ENCODE data around the gene CLMP.

Gene CLMP

DNA sequence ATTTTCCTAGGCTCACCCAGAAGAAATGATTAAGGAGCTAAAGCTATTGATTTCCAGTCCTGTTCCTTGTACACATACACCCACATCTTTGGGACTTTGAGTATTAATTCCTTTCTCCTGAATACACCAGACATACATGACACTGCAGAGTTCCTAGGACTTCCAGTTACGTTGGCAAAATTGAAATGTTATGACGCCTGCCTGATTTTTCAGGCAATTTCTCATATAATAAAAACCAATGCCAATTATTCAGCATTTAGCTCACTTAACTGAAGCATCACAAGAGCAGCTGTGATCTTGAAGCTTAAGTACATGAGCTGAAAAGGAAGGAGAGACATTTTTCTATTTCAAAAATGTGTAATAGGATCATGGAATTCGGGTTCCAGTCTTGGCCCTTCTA is 4.5 kb downstream of the CLMP start:
- no peak for DNase-seq (ENCODE audit: low spot score)

DNA sequence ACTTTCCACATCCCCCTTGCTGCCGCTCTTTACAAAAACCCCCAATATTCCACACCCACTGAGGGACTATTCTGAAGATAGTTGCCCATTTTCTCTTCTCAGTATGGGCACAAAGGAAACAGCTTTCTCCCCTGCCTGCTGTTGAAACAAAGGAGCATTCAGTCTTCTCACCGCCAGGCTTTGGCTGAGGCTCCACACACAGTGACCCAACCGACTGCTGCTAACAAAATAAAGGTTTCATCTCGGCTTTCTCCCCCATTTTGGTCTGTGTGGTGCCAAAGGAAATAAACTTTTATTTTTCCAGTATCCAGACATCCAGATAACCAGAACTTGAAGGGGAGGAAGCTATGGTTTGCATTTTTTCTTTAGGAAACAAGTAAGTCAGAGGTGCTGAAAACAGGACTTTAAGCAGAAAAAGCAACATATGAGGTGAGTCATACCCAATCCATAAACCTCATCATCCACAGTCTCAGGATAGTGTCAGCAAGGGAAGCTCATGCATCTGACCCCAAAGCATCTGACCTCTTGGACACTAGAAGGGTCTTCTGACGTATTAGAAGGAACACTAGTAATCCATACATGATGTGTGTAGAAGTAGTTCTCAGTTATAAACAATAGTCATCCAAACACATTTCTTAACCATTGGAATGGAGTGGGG is 6.4 kb downstream of the CLMP start:
- DNase-seq (ENCODE audit: low spot score), result no peak

DNA sequence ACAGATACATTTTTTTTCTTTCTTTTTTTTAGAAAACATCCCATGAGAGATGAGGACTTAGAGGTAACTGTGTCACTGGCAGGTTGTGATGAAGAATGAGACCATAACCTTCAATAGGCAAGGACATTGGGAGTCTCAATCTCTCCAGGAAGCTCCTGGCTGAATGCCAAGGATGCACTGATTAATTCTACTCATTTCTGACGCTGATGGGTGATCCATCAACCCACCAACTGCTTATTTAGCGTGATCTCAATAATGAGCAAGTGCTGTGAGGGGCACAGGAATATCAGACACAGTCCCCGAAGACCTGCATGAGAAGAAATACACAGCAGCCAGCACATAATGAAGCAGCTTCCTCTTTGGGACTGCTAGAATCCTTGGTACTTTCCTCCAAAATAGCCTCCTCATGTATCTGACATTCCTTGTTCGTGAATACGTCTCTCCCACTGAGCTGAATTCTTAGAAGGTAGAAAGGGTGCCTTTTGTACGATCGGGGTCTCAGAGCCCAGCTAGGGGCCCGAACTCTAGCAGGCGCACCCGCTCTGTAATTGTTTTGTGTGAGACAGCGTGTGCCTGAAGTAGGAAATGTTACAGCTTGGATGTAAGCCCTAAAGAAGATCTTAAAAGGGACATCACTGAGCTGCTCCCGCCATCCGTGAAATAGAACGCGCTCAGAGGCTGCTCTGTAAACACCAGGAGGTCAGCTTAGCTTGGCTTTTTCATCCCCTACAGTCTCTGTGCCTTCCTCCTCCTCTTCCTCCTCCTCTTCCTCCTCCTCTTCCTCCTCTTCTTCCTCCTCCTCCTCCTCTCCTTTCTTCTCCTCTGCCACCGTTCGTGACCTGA is 7.2 kb downstream of the CLMP start:
- no peak for DNase-seq (ENCODE audit: low spot score)

DNA sequence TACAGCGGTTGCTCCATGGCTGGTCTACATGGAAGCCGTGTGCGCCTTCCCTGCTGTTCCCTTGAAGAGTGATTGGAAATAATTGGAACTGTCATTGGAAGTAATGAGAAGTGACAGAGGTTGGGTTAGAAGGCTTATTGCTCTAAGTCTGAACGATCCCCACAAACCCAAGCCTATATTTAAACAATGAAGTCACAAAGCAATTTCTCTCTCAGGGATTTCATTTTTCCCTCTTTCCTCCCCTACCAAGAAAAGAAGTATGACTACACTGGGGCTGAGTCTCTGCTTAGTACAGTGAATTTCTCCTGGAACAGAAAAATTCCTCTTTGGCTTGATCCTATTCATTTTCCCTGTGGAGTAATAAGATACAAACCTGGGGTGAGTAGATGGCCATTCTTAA is 7.8 kb downstream of the CLMP start:
- DNase-seq (ENCODE audit: low spot score), result no peak

DNA sequence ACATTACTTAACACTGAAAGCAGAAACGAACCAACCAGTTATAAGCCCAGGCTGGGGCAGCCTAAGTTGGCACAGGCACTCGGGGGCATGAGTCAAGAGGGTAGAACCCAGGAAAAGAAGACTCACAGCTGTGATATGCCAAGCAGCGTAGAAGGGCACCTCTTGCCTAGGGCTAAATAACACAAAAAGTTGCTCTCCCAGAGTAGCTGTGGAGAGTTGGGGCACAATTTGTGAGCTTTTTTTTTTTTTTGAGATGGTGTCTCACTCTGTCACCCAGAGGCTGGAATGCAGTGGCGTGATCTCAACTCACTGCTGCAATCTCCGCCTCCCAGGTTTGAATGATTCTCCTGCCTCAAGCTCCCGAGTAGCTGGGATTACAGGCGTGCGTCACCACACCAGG is 8.8 kb downstream of the CLMP start:
- DNase-seq (ENCODE audit: low spot score), result no peak

DNA sequence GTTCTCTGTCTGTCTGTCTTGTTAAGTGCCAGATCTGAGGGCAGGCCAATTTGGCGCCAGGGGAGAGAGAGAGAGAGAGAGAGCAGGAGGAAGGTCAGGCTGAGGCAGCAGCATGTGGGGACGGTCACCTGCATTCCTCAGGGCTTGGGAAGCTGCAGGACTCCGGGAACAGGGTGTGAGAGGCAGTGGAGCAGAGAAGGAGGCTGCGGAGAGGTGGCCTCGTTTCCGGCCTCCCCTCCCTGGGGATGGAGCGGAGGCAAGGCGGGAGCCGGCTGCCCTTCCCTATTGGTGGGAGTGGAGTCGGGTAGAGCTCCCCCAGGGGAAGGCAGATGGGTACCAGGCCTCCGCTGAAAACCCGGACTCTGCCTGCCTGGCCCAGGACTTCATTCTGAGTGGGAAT is 9.7 kb downstream of the CLMP start:
- peak; percentile 55 for DNase-seq (ENCODE audit: low spot score)

DNA sequence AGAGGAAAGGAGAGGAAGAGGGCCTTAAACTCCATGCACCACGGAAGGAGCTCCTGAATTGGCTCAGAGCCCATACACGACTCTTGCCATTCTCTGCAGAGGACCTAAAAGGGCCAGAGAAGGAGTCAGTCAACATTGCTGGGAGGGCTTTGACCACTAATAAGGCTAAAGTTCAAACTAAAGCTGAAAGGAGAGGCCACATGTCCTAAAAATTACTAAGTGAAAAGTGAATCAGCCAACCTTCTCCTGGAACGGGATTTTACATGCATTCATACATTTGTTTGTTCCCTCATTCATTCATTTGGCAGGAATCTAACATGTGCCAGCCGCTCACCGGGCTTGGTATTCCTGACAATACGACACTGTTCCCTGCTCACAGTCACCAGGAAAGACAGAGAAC is 10.5 kb downstream of the CLMP start:
- DNase-seq (ENCODE audit: low spot score), result no peak

DNA sequence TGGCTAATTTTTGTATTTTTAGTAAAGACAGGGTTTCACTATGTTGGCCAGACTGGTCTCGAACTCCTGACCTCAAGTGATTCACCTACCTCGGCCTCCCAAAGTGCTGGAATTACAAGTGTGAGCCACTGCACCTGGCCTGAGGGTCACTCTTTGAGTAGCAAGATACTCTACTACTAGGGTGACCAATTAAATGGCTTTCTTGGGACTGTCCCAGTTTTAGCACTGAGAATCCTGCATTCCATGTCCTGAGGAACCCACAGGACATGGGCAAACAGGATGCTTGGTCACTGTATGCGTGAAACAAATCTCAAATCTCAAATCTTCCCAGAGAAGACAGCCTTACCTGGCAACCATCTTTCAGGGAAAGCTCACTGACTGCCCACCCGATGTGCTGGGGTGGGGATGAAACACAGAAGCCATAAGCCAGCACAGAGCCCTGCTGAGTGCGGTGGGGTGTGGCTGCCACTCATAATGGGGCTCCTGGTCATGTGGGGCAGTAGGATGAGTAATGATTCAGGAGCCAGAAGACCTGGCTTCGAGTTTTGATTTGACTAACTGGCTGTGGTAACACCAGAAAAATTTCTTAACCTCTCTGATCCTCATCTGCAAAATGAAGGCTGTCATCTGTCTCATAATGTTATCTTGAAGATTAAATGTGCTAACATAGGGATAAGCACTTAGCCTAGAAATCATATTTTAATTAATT is 11.5 kb downstream of the CLMP start:
- DNase-seq (ENCODE audit: low spot score), result no peak

DNA sequence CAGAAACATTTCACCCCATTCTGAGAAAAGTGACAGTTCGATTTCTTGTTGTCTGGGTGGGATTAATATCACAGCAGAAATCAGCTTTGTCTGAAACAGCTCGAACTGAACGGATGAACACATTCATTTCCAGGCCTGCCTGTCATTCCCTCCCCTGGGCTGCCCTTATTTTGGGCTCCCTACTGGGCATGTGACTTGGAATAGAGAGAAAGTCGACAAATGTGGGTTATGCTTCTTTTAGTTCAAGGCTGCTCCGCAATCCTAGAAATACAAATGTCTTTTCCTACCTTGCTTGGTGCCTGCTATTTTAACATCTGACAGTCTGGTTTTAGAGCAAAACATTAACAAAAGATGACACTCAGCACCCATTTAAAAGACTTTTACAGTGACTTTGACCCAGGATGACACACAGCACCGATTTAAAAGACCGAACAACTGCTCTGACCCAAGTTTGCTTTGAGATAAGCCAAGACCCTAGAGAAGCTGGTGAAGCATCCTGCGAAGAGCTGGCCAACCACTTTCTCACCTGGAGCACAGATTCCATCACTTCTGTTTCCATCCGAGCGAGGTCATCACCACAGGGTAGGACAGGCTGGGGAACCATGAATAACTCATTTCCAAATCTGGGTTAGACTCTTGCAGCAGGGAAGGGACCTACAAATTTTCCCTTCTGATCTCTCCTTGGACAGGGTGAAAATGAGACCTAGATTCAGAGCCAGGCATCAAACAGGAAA is 13.1 kb downstream of the CLMP start:
- DNase-seq (ENCODE audit: low spot score), result no peak

DNA sequence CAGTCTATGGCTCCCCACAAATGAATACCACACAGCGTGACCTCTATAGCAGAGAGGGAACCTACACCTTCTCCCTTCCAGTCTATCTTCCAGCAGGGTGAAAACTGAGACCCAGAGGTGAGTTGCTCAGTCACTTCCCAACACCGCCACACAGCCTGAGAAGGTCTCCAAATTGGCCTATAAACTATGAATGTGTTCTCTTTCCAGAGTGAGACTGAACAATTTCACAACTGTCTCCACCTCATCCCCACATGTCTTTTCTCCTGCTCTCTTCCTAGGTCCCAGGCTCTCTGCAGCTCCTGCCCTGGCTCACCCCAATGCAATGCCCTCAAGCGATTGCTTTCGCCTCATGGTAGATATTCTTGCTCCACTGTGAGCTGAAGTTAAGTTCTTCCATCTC is 14.0 kb downstream of the CLMP start:
- DNase-seq (ENCODE audit: low spot score), result no peak

DNA sequence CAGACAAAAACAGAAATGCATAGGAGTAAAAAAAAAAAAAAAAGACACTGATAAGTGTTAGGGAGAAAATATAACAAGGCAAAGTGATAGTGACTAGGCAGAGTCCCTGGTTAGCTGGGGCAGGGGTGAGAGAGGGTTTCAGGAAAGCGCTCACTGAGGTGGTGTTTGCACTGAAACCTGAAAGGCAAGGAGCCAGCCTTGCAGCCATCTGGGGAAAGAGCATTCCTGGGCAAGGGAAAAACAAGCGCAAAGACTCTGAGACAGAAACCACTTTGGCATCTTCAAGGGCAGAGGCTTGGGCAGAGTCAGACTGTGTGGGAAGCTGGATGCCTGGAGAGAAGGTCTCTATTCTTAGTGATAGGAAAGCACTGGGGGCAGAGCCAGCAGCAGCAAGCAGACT is 14.5 kb downstream of the CLMP start:
- DNase-seq (ENCODE audit: low spot score), result no peak

DNA sequence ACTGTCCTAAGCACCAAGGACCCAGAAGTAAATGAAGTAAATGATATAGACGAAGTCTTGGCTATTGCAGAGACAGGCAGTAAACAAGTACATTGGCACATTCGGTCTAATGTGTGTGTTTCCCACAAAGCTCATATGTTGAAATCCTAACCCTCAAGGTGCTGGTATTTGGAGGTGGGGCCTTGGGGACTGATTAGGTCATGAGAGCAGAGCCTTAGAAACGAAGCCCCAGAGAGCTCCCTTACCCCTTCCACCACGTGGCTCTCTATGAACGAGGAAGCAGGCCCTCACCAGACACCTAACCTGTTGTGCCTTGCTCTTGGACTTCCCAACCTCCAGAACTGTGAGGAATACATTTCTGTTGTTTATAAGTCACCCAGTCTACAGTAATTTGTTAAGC is 14.9 kb downstream of the CLMP start:
- no peak for DNase-seq (ENCODE audit: low spot score)

DNA sequence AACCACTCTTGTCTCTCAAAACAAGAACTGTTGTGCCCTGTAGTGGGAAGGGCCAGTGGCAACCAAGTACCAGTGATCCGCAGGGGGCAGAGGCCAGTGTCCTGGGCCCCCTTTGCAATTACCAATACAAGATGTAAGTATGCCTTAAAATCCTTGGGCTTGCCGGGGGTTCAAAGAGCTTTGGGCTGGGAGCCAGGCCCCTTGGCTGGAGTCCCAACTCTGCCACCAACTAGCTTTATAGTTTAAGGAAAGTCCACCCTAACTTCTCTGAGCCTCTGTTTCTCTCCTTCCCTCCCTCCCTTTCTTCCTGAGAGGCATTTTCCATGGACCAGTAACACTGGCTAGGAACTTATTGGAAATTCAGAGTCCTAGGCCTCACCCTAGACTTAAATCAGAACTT is 15.5 kb downstream of the CLMP start:
- DNase-seq (ENCODE audit: low spot score), result no peak

DNA sequence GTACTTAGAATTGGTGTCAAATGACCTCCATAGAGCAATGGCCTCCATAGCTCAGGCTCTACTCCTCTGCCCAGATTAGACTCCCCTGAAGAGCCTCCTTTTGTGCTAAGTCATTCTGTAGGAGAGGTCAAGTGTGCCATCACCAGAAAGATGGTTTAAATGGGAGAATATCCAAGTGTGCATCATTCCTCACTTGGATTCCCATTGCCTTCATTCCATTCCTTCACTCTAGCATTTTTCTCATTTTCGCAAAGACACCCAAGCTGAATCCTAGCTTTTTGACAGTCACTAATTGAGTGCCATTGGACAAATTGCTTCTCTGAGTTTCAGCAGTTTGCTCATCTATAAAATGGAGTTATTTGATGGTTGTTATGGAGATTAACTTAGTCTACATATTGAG is 16.9 kb downstream of the CLMP start:
- no peak for DNase-seq (ENCODE audit: low spot score)

DNA sequence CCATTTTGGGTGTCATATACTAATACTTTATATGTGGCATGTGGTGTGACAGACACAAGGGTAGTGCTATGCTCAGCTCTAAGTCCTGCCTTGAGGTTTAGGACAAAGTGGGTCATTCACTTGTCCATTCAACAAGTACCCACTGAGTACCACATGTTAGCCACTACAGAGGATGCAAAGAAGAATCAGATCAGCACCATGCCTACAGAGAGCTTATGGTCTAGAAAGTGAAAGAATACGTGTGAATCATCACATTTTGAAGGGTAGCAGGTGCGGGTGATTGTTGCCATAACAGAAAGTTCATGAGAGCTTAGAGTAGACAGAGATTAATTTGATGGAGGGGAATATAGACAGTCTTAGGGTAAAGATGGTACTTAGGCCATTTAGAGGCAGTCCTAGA is 18.3 kb downstream of the CLMP start:
- no peak for DNase-seq (ENCODE audit: low spot score)

DNA sequence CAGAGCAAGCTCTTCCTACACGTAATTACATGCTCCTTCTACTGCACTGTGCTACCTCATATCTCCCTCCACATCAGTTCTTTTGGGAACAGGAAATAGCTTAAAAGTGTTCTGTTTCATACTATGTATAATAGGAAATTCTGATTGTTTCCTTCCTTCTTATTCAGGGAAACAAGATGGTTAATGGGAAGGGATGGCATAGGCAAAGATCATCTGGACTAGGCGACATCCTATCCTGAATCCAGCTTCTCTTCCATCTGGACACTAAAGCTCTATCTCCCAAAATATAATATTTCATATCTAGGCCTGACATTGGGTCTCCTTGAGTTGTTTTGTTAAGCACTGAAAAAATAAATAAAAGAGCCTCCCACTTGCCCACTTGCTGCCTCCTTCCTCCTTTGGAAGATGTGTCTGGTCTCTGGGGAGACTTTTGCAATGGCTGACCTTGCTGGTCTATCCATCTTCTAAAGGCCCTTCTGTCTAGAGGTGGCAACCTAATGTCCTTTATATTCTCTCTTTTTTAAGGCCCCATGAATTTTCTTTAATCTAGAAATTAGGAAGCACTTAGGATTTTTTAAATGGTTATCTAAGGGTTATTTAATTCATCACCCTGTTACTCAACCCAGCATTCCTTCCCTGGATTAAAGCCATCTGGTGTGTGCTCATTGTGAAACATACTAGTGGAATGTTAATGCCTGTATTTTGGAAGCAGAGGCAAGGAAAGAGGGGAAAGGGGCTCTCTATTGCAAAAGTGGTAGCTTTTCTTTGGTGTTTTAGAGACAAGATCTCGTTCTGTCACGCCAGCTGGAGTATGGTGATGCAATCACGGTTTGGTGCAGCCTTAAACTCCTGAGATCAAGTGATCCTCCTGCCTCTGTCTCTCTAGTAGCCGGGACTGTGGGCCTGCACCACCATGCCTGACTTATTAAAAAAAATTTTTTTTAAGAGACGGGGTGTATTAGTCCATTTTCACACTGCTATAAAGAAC is 20.6 kb downstream of the CLMP start:
- no peak for DNase-seq (ENCODE audit: low spot score)

DNA sequence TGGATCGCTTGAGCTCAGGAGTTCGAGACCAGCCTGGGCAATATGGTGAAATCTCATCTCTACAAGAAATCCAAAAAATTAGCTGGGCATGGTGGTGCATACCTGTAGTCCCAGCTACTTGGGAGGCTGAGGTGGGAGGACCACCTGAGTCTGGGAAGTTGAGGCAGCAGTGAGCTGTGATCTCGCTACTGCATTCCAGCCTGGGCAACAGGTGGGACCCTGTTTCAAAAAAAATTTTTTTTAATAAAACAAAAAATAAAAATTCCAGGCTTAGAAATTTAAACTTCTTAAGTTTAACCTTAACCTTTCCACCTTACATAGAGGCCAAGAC is 21.2 kb downstream of the CLMP start:
- DNase-seq (ENCODE audit: low spot score), result no peak

DNA sequence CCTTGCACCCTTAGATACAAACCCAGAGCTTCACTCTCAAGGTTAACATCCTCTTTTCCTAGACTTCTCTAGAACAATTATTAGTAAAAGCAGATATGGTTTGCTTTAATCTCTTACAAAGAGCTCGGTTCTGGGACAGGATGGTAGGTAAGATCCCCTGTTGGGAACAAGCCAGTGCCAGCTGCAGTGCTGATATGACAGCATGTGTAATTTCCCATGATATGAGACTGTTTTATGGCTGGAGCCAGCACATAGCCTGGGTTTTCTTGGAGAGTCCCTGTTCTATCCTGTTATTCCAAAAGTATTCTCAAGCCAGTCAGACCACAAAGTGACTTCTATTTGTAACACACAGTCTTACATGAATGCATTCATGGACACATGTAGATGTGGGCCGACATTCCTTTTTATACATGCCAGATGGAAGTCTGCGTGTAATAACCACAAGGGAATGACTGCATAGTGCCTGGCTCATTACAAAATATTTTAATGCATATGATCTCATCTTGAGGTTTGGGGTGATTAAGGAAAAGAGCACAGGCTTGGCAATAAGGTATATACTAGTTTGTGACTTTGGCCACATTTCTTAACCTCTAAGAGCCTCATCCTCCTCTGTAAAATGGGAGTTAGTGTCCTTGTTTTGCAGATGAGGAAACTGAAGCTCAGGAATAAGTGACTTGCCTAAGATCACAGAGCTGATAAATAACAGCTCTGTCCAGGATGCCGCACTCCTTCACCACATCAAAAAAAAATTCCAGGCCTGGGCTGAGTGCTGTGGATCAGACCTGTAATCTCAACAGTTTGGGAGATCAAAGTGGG is 21.8 kb downstream of the CLMP start:
- no peak for DNase-seq (ENCODE audit: low spot score)

DNA sequence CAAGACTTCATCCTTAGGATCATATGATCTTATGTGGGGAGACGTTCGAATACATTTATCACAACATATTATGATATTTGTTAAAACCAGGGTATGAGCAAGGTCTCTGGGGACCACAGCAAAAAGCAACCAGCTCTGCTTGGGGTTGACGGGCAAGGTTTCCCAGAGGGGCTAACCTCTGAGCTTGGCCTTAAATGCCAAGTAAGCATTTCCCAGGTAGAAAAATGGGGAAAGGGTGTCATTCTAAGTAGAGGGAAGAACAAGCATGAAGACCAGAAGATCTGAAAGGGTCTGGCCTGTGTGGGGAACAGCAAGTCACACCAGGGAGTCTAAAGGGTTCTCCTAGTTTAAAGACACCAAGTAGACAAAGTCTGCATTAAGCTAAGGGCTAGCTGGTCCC is 24.1 kb downstream of the CLMP start:
- no peak for DNase-seq (ENCODE audit: low spot score)

DNA sequence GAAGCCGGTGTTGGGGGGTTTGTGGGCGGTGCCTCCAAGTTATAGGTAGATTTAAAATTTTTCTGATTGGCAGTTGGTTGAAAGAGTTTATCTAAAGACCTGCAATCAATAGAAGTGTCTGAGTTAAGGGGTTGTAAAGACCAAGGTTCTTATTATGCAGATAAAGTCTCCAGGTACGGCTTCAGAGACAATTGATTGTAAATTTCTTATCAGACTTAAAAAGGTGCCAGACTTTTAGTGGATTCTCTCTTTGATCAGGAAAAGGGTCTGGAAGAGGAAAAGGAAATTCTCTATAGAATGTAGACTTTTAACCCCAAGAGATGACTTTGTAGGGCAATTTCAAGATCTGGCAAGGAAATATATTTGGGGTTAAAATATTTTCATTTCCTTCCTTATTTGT is 25.2 kb downstream of the CLMP start:
- no peak for DNase-seq (ENCODE audit: low spot score)
